WI38 (cell line): Measurements from ENCODE around the gene ZEB1.
"Not testable (repeated sequence)": the region's sequence is repeated elsewhere in the genome, so short reads cannot be mapped to it uniquely, and the experiment has no call there.

ENCODE experiments used
- H3K4me3 ChIP-seq: 2 replicates; pipeline ENCODE4 v1.5.1; 2011; ENCODE audit warnings: low read depth, mild to moderate bottlenecking, control low read depth, low read length
- CTCF ChIP-seq: IDR thresholded peaks from 2 replicates; pipeline ENCODE4 v1.5.1; 2012; ENCODE audit warnings: low read depth, mild to moderate bottlenecking, control low read depth, low read length

Gene ZEB1

DNA sequence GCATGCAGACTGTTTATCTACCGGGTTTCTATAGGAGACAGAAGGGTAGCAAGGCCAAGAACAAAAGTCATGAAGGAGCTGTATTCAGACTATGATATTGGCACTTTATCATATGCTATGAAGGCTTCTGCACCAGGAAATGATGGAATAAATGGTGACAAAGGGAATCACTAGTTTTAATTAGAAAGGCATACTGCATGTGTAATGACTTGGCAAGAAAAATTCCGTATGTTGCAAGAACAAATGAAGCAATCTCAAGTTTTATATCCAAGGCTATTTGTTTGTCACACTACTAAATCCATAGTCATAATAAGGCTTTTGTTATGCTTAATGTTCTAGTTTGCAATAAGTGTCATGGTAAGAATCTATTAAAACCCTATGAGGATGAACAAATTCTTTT, 230.9 kb downstream of the ZEB1 start:
- TF ChIP-seq CTCF = no peak
- H3K4me3 ChIP-seq = no peak overlapping the region

DNA sequence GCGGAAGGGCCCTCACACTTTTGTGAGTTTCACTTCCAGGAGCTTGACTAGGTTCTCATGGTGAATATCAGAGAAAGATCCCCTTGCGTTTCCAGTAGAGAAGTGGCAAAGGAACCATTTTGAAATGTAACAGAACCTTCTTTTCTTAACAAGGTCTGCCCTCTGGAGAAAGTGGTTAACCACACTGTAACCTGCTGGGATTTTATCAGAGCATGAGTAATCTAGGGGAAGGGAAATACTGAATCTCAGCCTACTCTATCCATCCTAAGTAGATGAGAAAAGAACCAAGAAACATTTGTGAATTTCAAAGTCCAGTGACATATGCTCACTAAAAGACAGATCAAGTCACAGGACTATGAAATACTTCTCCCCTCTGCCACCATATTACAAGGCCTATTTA, 235.5 kb downstream of the ZEB1 start:
- TF ChIP-seq CTCF = no peak
- H3K4me3 ChIP-seq = no peak overlapping the region

GRCh38 chr10:31557854-31558253, 238.8 kb downstream of the ZEB1 start:
- no peak overlapping the region for H3K4me3 ChIP-seq
- TF ChIP-seq CTCF = no peak

DNA sequence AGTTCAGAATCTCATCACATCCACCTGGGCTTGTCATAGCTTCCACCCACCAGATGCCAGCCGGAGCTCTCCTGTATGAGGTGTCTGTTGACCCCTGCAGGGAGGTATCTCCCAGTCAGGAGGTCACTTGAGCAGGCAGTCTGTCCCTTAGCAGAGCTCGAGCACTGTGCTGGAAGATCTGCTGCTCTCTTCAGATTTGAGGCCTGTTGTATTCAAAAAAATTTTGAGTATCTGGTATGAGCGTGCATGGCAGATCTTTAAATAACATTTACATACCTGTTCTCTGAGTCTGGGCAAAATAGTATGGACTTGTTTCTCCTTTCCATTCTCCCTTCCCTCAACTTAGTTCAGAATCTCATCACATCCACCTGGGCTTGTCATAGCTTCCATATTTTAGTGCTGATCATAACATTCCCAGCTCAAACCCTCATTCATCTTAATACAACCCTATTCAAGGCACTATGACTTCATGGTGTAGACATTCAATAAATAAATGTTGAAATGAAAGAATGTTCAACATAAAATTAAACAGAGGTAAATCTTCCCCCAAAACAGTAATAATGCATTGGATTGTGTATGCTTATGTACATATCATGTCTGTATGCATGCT, 249.3 kb downstream of the ZEB1 start:
- not testable (repeated sequence) for H3K4me3 ChIP-seq

- no peak for TF ChIP-seq CTCF
- H3K4me3 ChIP-seq = no peak overlapping the region
These were observed 255.6 kb downstream of the ZEB1 start for GRCh38 chr10:31574577-31574976.

- no peak for TF ChIP-seq CTCF
- H3K4me3 ChIP-seq = no peak overlapping the region
These were observed 259.3 kb downstream of the ZEB1 start for GRCh38 chr10:31578181-31578852.

GRCh38 chr10:31578951-31579350, 259.9 kb downstream of the ZEB1 start:
- TF ChIP-seq CTCF = no peak
- no peak overlapping the region for H3K4me3 ChIP-seq
